WTC11 (cell line): ENCODE results near the gene CEP131. TPM values are rescaled to one million over a fixed set of nuclear protein-coding genes. Genes with fewer than 3 reads are reported as not detected.

Experiments
- ATAC-seq: fragments of 200-7000 bp; cut with Tn5 transposase; 2 replicates; pipeline ENCODE4 v1.10.0; 2021; ENCODE audit warnings: mild to moderate bottlenecking, moderate library complexity
- CTCF ChIA-PET: fragments of 300-600 bp; sonication (Branson Sonifier 250); formaldehyde crosslinking; loops from one replicate; lab custom pipeline; 2021; ENCODE audit warnings: antibody characterized with exemption; lab: Charles Lee
- POLR2A ChIA-PET: fragments of 350-600 bp; sonication (Branson Sonifier 250); formaldehyde crosslinking; loops from one replicate; lab custom pipeline; 2021; ENCODE audit warnings: antibody characterized with exemption; lab: Charles Lee
- DNase-seq: peaks from one replicate; pipeline ENCODE4 v3.0.0; 2021; ENCODE audit warnings: low spot score
- H3K27ac Mint-ChIP-seq: 2 replicates; pipeline ENCODE4 v1.8.0; 2021; ENCODE audit warnings: mixed read lengths
- H3K27me3 Mint-ChIP-seq: 2 replicates; pipeline ENCODE4 v1.8.0; 2021; ENCODE audit warnings: low read depth, mild to moderate bottlenecking, moderate library complexity, mixed read lengths
- H3K36me3 Mint-ChIP-seq: 2 replicates; pipeline ENCODE4 v1.8.0; 2021; ENCODE audit warnings: mixed read lengths
- H3K4me1 Mint-ChIP-seq: 2 replicates; pipeline ENCODE4 v1.8.0; 2022; ENCODE audit warnings: mixed read lengths
- H3K4me3 Mint-ChIP-seq: 2 replicates; pipeline ENCODE4 v1.8.0; 2021; ENCODE audit warnings: mild to moderate bottlenecking, moderate library complexity, mixed read lengths
- H3K9me3 Mint-ChIP-seq: 2 replicates; pipeline ENCODE4 v1.8.0; 2021; ENCODE audit warnings: mixed read lengths
- ATF1 ChIP-seq: sonication (generic); formaldehyde crosslinking; IDR thresholded peaks from 2 replicates; pipeline ENCODE4 v1.8.1; 2023; ENCODE audit warnings: mild to moderate bottlenecking, moderate library complexity, missing genetic modification reagents
- CTCF ChIP-seq: fragments of 200-600 bp; IDR thresholded peaks from 2 replicates; pipeline ENCODE4 v1.8.0; 2022; ENCODE audit warnings: antibody characterized with exemption
- E2F1 ChIP-seq: sonication (generic); formaldehyde crosslinking; IDR thresholded peaks from 2 replicates; pipeline ENCODE4 v1.8.0; 2022; ENCODE audit warnings: mild to moderate bottlenecking, missing genetic modification reagents
- E2F4 ChIP-seq: sonication (generic); formaldehyde crosslinking; IDR thresholded peaks from 2 replicates; pipeline ENCODE4 v1.8.1; 2022; ENCODE audit warnings: low read depth, mild to moderate bottlenecking, moderate library complexity, missing genetic modification reagents, borderline replicate concordance
- ERG ChIP-seq: fragments of 250-450 bp; sonication (Bioruptor Pico); IDR thresholded peaks from 2 replicates; pipeline ENCODE4 v1.8.0; 2021; ENCODE audit warnings: mild to moderate bottlenecking
- ETV6 ChIP-seq: sonication (generic); formaldehyde crosslinking; IDR thresholded peaks from 2 replicates; pipeline ENCODE4 v1.8.1; 2022; ENCODE audit warnings: mild to moderate bottlenecking, missing genetic modification reagents
- NR3C1 ChIP-seq: sonication (generic); formaldehyde crosslinking; conservative IDR thresholded peaks from 2 replicates; pipeline ENCODE4 v1.8.1; 2023; ENCODE audit warnings: low read depth, mild to moderate bottlenecking, missing genetic modification reagents
- PREB ChIP-seq: sonication (generic); formaldehyde crosslinking; IDR thresholded peaks from 2 replicates; pipeline ENCODE4 v1.8.1; 2022; ENCODE audit warnings: mild to moderate bottlenecking, missing genetic modification reagents, moderate library complexity, borderline replicate concordance
- PRRX2 ChIP-seq: fragments of 250-450 bp; sonication (Bioruptor Pico); IDR thresholded peaks from 2 replicates; pipeline ENCODE4 v1.8.0; 2021; ENCODE audit warnings: mild to moderate bottlenecking
- RORB ChIP-seq: fragments of 250-450 bp; sonication (Bioruptor Pico); IDR thresholded peaks from 2 replicates; pipeline ENCODE4 v1.9.0; 2021; ENCODE audit warnings: mild to moderate bottlenecking
- SMAD4 ChIP-seq: sonication (generic); formaldehyde crosslinking; IDR thresholded peaks from 2 replicates; pipeline ENCODE4 v1.8.0; 2022; ENCODE audit warnings: mild to moderate bottlenecking, missing genetic modification reagents
- ZNF121 ChIP-seq: sonication (generic); formaldehyde crosslinking; IDR thresholded peaks from 2 replicates; pipeline ENCODE4 v1.8.0; 2023; ENCODE audit warnings: missing genetic modification reagents
- ZNF232 ChIP-seq: sonication (generic); formaldehyde crosslinking; IDR thresholded peaks from 2 replicates; pipeline ENCODE4 v1.8.0; 2022; ENCODE audit warnings: mild to moderate bottlenecking, missing genetic modification reagents
- ZNF396 ChIP-seq: fragments of 250-450 bp; sonication (Bioruptor Pico); IDR thresholded peaks from 2 replicates; pipeline ENCODE4 v1.8.0; 2021; ENCODE audit warnings: mild to moderate bottlenecking, moderate library complexity, borderline replicate concordance
- ZNF423 ChIP-seq: fragments of 250-450 bp; sonication (Bioruptor Pico); IDR thresholded peaks from 2 replicates; pipeline ENCODE4 v2.1.2; 2022; ENCODE audit warnings: mild to moderate bottlenecking, moderate library complexity
- ZNF532 ChIP-seq: fragments of 250-450 bp; sonication (Bioruptor Pico); IDR thresholded peaks from 2 replicates; pipeline ENCODE4 v1.9.0; 2021; ENCODE audit warnings: mild to moderate bottlenecking, borderline replicate concordance
- total RNA-seq: library from RNA; stranded (reverse); gene quantifications from 3 replicates; pipeline ENCODE4 v1.2.3, GENCODE V29; 2021

The CEP131 gene
- total RNA-seq, 1 experiment from 2014 or later: 35.2 TPM

GRCh38 chr17:81234940-81235821, 12.4 kb upstream of the CEP131 start (continued):
- TF ChIP-seq E2F4 (CRISPR knock-in tag): no peak
- TF ChIP-seq ATF1: no peak
- TF ChIP-seq ERG (CRISPR knock-in tag): no peak
- no peak for TF ChIP-seq ZNF532 (CRISPR knock-in tag)
- TF ChIP-seq ZNF396: no peak
- no peak for TF ChIP-seq NR3C1 (CRISPR knock-in tag)
- no peak for TF ChIP-seq SMAD4 (CRISPR knock-in tag)
- TF ChIP-seq PRRX2 (CRISPR knock-in tag): no peak
- no peak for TF ChIP-seq ZNF423 (CRISPR knock-in tag)

GRCh38 chr17:81234506-81234855, 11.7 kb upstream of the CEP131 start:
- no peaks in the 10 kb centered on the region; the same call in 1 of the 2 replicates for H3K27me3 Mint-ChIP-seq
- no peak overlapping the region for H3K4me3 Mint-ChIP-seq
- no peak overlapping the region for H3K27ac Mint-ChIP-seq
- H3K36me3 Mint-ChIP-seq: peaks cover 14% of the 10 kb centered on the region
- POLR2A ChIA-PET: no interaction called here
- DNase-seq (no peak), ATAC-seq (no peak)
- CTCF ChIA-PET: no interaction called here
- peaks cover 5% of the 10 kb centered on the region for H3K4me1 Mint-ChIP-seq
- TF ChIP-seq ZNF121 (CRISPR knock-in tag) (no peak), CTCF (no peak), E2F1 (CRISPR knock-in tag) (no peak), RORB (no peak), ETV6 (CRISPR knock-in tag) (no peak), PREB (CRISPR knock-in tag) (no peak), ATF1 (no peak), ZNF232 (CRISPR knock-in tag) (no peak)
- TF ChIP-seq, all 79 proteins: peak for 0
- no peaks in the 10 kb centered on the region for H3K9me3 Mint-ChIP-seq
